ENCODE data around the gene RPN2. TPM values are rescaled to one million over a fixed set of nuclear protein-coding genes. Genes with fewer than 3 reads are reported as not detected.

Gene RPN2
- total and polyA plus RNA-seq, 2 donors (not counting 1 experiment from before 2014, with no cell fraction given), result 80.2 to 87.3 TPM

DNA sequence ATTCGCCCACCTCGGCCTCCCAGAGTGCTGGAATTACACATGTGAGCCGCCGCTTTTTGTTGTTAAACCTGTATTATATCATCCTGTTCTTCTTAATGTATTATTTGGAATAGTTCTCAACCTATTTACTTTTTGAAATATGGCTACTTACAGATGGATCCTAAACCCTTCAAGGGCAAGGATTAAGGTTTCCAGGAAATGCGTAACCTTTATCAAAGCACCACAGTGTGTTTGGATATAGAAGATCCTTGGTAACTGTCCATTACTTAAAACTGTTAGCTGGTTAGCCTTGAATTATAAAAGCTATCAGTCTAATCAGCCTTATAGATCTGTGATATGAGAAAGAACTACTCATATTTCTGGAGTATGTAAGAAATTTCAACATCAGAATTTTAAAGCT, 12.3 kb upstream of the RPN2 start:
- intact Hi-C loops (cut with micrococcal nuclease), result no loop called here
- Histone ChIP-seq H3K36me3 (replicated peaks in 1 of 2; ENCODE audit: control extremely low read depth in 1 of 2, control insufficient read depth in 1 of 2, extremely low read depth in 1 of 2, insufficient read depth in 2 of 2, low read length in 1 of 2) (no peaks in the 10 kb centered on the region), H3K4me2 (replicated peaks; ENCODE audit: low read depth, low read length, poor library complexity, severe bottlenecking) (no peak overlapping the region), H2AFZ (ENCODE audit: insufficient read depth, low read depth, low read length, poor library complexity, severe bottlenecking) (no peak overlapping the region), H3K9me3 (ENCODE audit: control extremely low read depth in 1 of 3, control insufficient read depth in 2 of 3, insufficient read depth in 1 of 3, low read length in 2 of 3) (no peaks in the 10 kb centered on the region), H3K79me2 (ENCODE audit: control insufficient read depth, insufficient read depth, low read length) (no peaks in the 10 kb centered on the region), H3K27me3 (replicated peaks in 1 of 4; ENCODE audit: control extremely low read depth in 1 of 4, control insufficient read depth in 3 of 4, insufficient read depth in 4 of 4, low read length in 3 of 4) (no peaks in the 10 kb centered on the region), H4K20me1 (ENCODE audit: control insufficient read depth, insufficient read depth, low read length, poor library complexity, severe bottlenecking) (no peaks in the 10 kb centered on the region), H3K27ac (ENCODE audit: low read length in 2 of 2) (no peak overlapping the region), H3K4me1 (ENCODE audit: control insufficient read depth in 2 of 2, insufficient read depth in 2 of 2, low read length in 2 of 2) (no peaks in the 10 kb centered on the region), H3K9ac (ENCODE audit: low read length) (no peak overlapping the region), H3K4me3 (ENCODE audit: control extremely low read depth in 1 of 5, extremely low read depth in 1 of 5, insufficient read depth in 1 of 5, low read depth in 2 of 5, low read length in 4 of 5) (no peak overlapping the region)
- no peak overlapping the region for H3K27ac Mint-ChIP-seq
- TF ChIP-seq, protein P1, sequence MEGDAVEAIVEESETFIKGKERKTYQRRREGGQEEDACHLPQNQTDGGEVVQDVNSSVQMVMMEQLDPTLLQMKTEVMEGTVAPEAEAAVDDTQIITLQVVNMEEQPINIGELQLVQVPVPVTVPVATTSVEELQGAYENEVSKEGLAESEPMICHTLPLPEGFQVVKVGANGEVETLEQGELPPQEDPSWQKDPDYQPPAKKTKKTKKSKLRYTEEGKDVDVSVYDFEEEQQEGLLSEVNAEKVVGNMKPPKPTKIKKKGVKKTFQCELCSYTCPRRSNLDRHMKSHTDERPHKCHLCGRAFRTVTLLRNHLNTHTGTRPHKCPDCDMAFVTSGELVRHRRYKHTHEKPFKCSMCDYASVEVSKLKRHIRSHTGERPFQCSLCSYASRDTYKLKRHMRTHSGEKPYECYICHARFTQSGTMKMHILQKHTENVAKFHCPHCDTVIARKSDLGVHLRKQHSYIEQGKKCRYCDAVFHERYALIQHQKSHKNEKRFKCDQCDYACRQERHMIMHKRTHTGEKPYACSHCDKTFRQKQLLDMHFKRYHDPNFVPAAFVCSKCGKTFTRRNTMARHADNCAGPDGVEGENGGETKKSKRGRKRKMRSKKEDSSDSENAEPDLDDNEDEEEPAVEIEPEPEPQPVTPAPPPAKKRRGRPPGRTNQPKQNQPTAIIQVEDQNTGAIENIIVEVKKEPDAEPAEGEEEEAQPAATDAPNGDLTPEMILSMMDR (IDR thresholded peaks at IDR 0.05), result no peak
- no peak for TF ChIP-seq EZH2 (IDR thresholded peaks at IDR 0.05; ENCODE audit: borderline replicate concordance, insufficient read depth, low read depth, low read length, poor library complexity, severe bottlenecking)
- POLR2A ChIA-PET, result interaction anchor here (0.6 to 0.7 kb wide), 3 partner anchors 132 to 843 kb away, joined by 3 read pairs; no protein-coding TSS in a partner anchor
- no peak for DNase-seq
- no peak overlapping the region for H3K4me3 Mint-ChIP-seq
- CTCF ChIA-PET, result interaction anchor here (0.5 to 2.1 kb wide), 2 partner anchors 11 to 92 kb away, joined by 6 to 8 read pairs; no protein-coding TSS in a partner anchor
- no peak for ATAC-seq (ENCODE audit: low read depth)
- H3K4me1 Mint-ChIP-seq, result no peaks in the 10 kb centered on the region
- no peaks in the 10 kb centered on the region for H3K9me3 Mint-ChIP-seq (ENCODE audit: insufficient read depth)
- no peaks in the 10 kb centered on the region for H3K27me3 Mint-ChIP-seq
- WGBS (ENCODE audit: insufficient coverage), result no CpG with 5 or more reads among the region's 5 CpGs

DNA sequence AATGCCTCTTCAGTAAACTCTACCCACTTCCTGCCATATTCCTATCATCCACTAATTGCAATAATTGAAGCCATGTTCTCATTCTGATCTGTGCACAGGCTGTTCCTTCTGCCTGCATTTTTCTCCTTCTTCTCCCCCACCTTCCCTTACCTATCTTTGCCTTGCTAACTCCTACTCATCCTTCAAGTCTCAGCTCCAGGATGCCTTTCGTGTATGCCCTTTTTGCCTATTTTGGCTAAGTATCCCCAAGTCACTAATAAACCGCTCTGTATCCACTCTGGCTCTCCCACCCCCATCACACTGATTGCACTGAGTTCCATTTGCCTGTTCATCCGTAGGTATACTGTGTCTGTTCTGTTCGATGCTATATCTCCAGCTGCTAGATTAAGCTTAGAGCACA, 6.3 kb upstream of the RPN2 start:
- no peak for ATAC-seq (ENCODE audit: low read depth)
- 91% methylated on average over 1 of the region's 4 CpGs for WGBS (ENCODE audit: insufficient coverage)
- no peaks in the 10 kb centered on the region for H3K27me3 Mint-ChIP-seq
- Histone ChIP-seq H4K20me1 (ENCODE audit: control insufficient read depth, insufficient read depth, low read length, poor library complexity, severe bottlenecking) (no peaks in the 10 kb centered on the region), H3K27ac (ENCODE audit: low read length in 2 of 2) (no peak overlapping the region), H3K9me3 (ENCODE audit: control extremely low read depth in 1 of 3, control insufficient read depth in 2 of 3, insufficient read depth in 1 of 3, low read length in 2 of 3) (no peaks in the 10 kb centered on the region), H2AFZ (ENCODE audit: insufficient read depth, low read depth, low read length, poor library complexity, severe bottlenecking) (no peak overlapping the region), H3K36me3 (replicated peaks in 1 of 2; ENCODE audit: control extremely low read depth in 1 of 2, control insufficient read depth in 1 of 2, extremely low read depth in 1 of 2, insufficient read depth in 2 of 2, low read length in 1 of 2) (no peaks in the 10 kb centered on the region), H3K79me2 (ENCODE audit: control insufficient read depth, insufficient read depth, low read length) (no peaks in the 10 kb centered on the region), H3K9ac (ENCODE audit: low read length) (no peak overlapping the region), H3K4me2 (replicated peaks; ENCODE audit: low read depth, low read length, poor library complexity, severe bottlenecking) (no peak overlapping the region), H3K4me3 (ENCODE audit: control extremely low read depth in 1 of 5, extremely low read depth in 1 of 5, insufficient read depth in 1 of 5, low read depth in 2 of 5, low read length in 4 of 5) (no peak overlapping the region), H3K27me3 (replicated peaks in 1 of 4; ENCODE audit: control extremely low read depth in 1 of 4, control insufficient read depth in 3 of 4, insufficient read depth in 4 of 4, low read length in 3 of 4) (no peaks in the 10 kb centered on the region), H3K4me1 (ENCODE audit: control insufficient read depth in 2 of 2, insufficient read depth in 2 of 2, low read length in 2 of 2) (peaks cover 2 to 4% of the 10 kb centered on the region in 2 donors)
- no peak for DNase-seq
- TF ChIP-seq, protein P1 (IDR thresholded peaks at IDR 0.05), result no peak
- TF ChIP-seq EZH2 (IDR thresholded peaks at IDR 0.05; ENCODE audit: borderline replicate concordance, insufficient read depth, low read depth, low read length, poor library complexity, severe bottlenecking), result no peak
- POLR2A ChIA-PET, result no interaction called here
- H3K4me1 Mint-ChIP-seq, result peaks cover 1% of the 10 kb centered on the region
- CTCF ChIA-PET, result interaction anchor here (0.6 to 2.4 kb wide), 3 partner anchors 18 to 30 kb away, joined by 4 to 10 read pairs (median 9); no protein-coding TSS in a partner anchor
- intact Hi-C loops (cut with micrococcal nuclease), result loop anchor here (10.0 kb wide), 1 partner anchor 568 kb away; the partner anchor contains the start of gene RAB5IF
- H3K9me3 Mint-ChIP-seq (ENCODE audit: insufficient read depth), result no peaks in the 10 kb centered on the region
- H3K4me3 Mint-ChIP-seq, result no peak overlapping the region
- no peak overlapping the region for H3K27ac Mint-ChIP-seq

All from B cell (primary cell).